ENCODE results near the gene LGALS12.
A peak's percentile ranks its signal among the peaks of the same experiment; 100 is the strongest.

The LGALS12 gene, protein sequence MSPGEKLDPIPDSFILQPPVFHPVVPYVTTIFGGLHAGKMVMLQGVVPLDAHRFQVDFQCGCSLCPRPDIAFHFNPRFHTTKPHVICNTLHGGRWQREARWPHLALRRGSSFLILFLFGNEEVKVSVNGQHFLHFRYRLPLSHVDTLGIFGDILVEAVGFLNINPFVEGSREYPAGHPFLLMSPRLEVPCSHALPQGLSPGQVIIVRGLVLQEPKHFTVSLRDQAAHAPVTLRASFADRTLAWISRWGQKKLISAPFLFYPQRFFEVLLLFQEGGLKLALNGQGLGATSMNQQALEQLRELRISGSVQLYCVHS

DNA sequence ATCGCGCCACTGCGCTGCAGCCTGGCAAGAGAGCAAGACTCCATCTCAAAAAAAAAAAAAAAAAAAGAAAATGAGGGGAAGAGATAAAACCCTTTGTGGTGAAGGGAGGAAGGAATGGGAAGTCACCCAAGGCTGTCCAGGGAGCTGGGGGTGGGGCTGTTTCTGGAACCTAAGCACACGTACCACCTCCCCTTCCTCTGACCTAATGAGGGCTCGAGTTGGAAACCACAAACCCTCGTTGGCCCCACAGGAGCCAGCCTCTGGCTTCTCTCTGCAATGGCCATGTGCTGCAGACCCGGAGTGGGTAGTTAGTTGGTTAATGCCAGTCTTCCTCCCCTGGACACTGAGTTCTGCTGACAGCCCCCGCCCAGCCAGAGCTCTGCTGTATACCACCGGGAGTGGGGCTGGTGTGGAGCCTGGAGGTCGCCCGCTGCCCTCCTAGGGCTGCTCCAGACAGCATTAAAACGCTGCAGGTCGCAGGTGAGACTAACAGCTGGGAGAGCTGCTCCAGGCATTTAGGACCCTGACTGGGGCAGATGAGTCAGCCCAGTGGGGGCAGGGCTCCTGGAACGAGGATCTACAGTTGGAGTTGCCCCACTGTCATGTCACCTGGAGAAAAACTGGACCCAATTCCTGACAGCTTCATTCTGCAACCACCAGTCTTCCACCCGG is at the start of gene LGALS12:
Gene LGALS12, plus strand, starts transcription at position 228 of the 672 bp plus-strand sequence. Its CDS starts 375 bp downstream, at position 603.
- DNase-seq: no peak

DNA sequence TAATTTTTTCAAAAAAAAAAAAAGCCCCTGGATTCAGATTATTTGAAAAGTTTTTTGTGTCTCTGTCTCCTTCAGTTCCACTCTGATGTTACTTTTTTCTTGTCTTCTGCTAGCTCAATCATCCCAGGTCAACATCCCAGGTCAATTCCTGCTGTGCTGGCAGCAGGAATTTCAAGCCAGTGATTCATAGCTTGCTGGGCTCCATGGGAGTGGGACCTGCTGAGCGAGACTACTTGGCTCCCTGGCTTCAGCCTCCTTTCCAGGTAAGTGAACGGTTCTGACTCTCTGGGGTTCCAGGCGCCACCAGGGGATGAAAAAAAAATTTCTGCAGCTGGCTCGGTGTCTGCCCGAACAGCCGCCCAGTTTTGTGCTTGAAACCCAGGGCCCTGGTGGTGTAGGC is 46.3 kb upstream of the LGALS12 start:
- no peak for DNase-seq

DNA sequence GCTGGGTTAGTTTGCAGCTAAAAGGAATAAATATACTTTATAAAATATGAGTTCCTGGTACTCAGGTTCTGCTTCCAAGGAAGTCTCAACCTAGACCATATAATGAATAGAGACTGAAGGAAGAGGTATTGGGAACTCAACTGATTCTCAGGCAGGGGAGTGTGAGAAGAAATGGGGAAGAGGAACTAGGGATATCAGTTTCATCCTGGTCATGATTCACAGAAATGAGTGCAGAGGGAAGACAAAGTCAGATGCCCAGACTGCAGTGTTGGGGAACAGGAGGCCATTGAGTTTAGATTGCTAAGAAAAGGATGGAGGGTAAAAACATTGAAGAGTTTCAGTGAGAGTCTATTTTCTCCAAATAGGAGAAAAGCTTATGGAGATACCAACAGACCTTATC is 43.7 kb upstream of the LGALS12 start:
- no peak for DNase-seq

DNA sequence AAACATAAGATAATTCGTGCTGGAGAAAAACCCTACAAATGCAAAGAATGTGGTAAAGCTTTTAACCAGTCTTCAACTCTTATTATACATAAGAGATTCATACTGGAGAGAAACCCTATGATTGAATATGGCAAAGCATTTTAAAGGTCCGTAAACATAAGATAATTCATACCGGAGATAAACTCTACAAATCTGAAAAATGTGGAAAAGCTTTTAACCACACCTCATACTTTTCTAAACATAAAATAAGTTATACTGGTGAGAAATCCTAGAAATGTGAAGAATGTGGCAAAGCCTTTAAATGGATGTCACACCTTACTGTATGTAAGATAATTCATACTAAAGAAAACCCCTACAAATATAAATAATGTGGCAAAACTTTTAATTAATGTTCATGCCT is 35.6 kb upstream of the LGALS12 start:
- no peak for DNase-seq

DNA sequence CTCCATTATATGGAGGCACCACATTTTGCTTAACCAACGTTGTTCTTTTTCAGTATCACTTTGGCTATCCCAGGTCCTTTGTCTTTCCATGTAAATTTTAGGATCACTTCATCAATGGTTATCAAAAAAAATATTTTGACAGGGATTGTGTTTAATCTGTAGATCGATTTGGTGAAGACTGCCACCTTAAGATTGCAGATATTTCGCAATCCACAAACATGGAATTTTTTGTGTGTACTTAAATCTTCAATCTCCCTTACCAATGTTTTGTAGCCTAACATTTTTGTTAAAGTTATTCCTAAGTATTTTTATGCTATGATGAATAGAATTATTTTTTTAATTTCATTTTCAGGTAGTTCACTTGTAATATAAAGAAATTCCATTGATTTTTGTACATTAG is 33.5 kb upstream of the LGALS12 start:
- DNase-seq: no peak

DNA sequence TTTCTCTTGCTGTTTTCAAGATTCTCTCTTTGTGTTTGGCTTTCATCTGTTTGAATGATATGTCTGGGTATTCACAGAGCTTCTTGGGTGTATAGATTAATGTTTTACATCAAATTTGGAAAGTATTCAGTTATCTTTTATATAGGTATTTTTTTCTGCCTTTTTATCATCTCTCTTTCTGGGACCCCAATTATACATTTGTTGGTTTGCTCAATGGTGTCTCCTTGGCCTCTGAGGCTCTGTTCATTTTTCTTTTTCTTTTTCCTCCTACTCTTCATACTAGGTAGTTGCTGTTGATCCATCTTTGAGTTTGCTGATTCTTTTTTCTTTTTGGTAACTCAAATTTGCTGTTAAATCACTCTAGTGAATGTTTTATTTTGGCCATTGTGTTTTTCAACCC is 29.3 kb upstream of the LGALS12 start:
- DNase-seq: no peak

DNA sequence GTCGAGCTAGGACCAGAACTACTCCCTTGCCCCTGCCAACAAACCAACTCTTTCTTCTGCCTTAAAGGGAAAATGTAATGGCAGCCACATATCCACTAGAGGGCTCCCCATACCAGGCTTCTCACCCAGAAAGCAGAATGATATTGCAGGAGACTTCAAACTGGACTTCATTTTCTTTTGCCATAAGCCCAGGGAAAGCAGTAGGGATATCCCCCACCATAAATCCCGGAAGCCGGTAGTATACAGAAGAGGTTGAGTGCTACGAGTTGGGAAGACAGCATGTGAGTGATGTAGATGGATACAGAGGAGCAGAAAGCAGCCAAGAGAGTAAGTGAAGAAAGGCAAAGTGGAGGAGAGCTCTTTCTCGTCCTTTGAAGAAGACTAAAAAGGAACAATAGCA is 27.0 kb upstream of the LGALS12 start:
- peak; percentile 31 for DNase-seq

DNA sequence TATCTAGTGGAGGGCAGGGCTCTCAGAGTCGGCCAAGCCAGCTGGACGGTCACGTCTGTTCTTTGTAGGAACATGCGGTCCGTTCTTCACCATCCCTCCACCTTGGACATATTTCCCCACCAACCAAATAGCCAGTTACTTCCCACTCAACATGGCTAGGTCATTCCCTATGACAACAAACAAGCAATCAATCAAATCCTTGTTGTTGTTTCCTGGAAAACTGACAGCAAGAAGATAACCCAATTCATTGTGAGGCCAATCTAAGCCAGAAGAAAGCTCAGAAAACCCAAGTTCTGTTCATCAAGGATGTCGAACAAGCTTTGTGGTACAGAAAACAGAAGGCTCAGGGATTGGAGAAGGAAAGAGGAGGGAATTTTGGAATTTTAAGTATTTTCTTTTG is 25.8 kb upstream of the LGALS12 start:
- no peak for DNase-seq

DNA sequence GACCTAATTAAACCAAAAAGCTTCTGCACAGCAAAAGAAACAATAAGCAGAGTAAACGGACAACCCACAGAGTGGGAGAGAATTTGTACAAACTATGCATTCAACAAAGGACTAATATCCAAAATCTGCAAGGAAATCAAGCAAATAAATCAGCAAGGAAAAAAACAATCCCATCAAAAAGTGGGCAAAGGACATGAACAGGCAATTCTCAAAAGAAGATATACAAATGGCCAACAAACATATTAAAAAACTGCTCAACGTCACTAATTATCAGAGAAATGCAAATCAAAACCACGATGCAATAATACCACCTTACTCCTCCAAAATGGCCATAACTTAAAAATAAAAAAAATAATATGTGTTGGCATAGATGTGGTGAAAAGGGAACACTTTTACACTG is 20.1 kb upstream of the LGALS12 start:
- no peak for DNase-seq

DNA sequence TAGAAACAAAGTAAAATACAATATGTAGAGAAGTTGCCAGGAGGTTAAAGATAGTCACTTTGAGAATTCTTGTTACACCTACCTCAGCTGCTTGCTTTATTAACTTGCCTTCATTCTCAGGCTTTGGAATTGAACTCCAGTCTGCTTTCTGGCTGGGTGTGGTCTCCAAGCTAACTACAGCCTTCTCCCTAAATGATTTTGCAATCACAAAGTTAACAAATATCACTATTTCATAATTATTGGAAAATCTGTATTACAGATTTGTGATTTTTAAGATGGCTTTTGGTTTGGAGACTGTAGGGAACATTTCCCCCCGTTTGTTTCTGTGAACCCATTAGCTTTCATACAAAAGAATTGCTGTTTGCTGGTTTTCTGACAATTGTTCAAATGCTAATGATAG is 17.1 kb upstream of the LGALS12 start:
- no peak for DNase-seq

DNA sequence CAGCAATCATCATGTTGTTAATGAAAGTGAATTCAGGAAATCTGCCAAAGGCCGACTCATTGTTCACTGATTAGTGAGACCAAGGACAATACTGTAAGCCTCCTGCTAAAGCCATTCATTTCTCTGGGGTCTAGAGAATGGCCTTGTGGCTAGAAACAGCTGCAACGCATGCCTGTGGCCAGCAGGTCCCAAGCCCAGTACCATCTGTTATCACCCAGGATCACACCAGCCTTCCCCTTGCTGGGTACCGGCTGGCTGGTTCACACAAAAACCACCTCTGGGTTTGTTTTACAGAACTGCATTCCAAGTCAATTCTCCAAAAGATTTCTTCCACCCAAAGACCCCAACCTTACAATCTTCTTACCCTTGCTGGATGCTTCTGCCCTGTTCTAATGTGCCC is 16.0 kb upstream of the LGALS12 start:
- DNase-seq: no peak

DNA sequence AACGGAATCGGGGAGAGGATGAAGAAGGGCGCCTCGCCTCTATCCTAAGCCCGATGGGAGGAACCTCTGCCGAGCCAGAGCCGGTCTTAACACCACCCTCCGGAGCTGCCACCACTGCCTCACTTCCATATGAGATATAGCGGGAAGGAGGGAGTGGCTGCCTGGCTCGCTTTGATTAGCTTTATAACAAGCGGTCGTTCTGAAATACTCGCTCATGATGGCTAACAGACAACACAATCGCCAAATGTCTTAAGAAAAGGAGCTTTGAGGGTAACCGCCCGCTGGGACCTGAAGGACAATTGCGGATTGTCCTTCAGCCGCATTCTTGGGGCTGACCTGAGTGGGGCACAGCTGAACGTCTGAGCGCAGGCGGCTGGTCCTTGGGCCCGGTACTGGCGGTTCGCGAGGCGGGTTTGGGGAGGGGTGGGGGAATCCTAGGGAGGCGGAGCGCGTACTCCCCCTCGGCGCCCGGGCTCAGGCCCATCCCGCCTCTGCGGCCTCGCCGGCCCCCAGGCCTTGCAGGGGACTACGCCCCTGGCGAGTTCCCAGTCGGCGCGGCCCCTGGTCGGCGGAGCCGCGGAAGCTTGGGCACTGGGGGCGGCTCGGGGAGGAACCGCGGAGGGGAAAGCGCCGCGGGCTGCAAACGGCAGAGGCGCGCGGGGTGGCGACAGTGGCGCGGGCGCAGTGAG is 15.2 kb upstream of the LGALS12 start, which contains the start of gene PLAAT5:
Gene PLAAT5, minus strand, starts transcription at position 617 of the 689 bp plus-strand sequence. Its CDS starts 133 bp downstream, at position 484.
- DNase-seq: no peak

DNA sequence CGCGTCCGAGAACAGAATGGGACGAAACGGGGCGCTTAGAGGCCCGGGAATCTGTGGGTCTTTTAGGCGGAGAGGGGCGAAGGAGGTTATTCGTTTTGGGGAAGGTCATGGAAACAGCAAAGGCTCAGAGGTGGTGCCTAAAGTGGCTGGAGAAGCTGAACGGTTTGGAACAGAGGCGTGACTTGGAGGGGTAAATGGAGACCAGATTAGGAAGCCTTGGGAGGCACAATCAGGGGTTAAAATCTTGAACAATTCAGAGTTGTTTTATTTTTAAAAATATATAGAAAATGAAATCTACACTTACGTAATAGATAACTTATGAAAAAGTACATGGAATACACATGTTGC is 14.7 kb upstream of the LGALS12 start:
- DNase-seq: no peak

DNA sequence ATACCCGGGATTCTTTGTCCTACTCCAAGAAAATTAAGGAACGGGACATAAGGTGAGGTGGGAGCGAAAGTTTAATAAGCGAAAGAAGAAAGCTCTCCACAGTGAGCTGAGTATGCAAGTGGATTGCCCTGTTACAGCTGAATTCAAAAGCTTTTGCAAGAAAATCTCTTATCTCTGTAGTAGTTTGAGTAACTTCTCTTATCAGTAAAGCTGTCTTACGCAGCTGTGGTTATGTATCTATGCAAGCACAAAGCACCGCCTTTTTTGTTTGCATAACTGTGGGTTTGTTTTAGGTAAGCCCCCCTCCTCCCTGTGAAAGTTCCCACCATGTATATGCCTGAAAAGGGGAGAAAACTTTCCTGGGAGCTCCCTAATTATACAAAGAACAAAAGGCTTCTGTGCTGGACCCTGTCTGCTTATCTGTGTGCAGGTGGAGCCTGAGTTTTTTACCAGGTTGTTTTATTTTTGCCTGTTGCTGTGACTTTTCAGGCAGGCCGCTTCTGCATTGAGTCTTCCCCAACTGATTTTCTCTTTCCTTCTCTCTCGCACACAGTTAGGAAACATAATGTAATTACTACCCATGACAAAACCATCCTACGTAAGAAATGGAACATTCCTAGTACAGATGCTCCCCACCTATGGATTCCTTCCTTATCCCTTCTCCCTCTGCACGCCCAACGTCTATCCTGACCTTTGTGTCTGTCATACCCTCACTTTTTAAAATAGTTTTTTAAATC is 14.1 kb upstream of the LGALS12 start:
- DNase-seq: no peak

DNA sequence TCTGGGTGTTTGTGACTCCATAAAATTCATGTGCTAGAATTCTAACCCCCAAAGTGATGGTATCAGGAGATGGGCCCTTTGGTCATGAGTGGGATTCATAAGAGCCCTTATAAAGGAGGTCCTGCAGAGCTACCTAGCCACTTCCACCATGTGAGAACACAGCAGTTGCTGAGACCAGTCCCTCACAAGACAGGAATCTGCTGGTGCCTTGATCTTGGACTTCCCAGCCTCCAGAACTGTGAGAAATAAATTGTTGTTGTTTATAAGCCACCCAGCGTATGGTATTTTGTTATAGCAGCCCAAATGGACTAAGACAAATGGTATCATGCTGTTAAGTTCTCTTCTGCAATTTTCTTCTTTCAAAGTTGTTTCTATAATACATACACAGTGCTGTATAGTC is 13.4 kb upstream of the LGALS12 start:
- no peak for DNase-seq

DNA sequence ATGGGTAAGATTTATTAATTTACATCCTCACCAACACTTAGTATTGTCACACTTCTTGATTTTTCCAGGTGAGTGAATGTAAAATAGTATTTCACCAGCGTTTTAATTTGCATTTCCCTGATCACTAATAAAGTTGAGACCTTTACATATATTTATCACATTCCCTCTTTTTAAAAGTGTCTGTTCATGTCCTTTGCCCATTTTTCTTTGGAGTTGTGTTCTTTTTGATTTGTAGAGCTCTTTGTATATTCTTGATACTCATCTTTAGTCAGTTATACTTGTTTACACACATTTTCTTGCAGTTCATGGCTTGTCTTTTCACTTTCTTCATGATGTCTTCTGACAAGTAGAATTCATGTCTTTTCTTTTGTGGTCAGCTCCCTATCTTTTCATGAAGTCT is 12.8 kb upstream of the LGALS12 start:
- DNase-seq: no peak

DNA sequence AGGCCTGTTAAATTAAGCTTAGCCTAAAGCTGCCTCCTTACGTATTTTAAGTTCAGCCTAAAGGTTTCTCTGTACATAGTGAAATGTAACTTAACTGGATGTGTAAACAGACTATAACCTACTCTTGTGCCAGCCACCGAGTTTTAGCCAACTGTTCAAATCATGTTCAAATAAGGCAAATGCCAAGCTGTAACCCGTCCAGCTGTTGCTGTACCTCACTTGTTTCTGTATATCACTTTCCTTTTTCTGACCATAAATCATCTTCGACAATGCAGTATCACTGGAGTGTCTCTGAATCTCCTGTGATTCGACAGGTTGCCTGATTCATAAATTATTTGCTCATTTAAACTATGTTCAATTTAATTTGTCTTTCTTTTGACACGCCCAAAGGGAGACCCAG is 10.9 kb upstream of the LGALS12 start:
- no peak for DNase-seq

DNA sequence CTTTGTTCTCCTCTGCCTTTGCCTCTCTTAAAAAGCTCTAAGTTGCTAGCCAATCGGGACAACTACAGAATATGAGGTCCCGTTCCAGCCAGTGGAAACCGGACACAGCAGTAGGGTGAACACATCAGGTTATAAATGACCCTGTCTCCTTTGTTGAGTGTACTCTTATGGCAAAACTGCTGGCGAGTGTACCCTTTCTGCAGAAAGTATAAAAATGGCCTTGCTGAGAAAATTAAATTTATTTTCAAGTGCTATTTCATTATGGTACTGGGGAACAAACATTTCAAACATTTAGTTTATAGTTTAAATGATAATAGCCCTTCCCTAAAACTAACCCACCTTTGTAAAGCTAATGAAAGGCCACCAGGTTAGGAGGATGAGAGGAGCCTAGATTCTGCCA is 6.0 kb upstream of the LGALS12 start:
- DNase-seq: no peak

DNA sequence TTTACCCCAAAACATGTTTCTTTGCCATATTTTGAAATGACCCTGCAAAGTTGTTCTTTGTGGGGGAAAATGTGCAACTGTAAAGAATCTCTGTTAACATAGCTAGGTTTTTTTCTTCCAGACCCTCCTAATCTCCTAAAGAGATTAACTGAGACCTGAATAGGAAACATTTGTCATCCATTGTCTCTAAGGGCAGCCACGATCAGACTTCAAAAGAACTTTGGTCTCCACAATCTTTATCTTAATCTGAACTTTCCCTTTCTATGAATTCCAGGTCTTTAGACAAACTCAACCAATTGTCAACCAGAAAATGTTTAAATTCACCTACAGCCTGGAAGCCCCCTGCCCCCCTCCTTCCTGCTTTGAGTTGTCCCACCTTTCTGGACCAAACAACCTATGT is 4.6 kb upstream of the LGALS12 start:
- DNase-seq: no peak

DNA sequence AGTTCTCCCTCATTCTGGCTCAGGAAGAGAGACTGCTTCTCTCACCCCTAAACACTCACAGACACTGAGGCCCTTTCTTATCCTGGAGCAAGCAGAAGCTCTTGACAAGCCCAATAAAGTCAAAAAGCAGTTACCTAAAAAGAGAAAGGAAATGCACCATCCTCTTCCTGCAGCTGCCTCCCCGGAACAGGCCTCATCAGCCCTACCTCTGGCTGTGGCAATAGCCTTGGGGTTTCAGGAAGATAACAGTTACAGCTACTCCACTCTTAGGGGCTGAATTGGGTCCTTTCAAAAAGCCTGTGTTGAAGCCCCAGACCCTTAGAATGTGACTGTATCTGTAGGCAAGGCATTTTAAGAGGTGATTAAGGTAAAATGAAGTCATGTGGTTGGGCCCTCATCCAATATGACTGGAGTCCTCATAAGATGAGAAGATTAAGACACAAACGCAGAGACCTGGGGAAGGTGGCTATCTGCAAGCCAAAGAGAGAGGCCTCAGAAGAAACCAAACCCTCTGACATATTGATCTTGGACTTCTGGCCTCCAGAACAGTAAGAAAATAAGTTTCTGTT is 3.5 kb upstream of the LGALS12 start:
- DNase-seq: no peak

DNA sequence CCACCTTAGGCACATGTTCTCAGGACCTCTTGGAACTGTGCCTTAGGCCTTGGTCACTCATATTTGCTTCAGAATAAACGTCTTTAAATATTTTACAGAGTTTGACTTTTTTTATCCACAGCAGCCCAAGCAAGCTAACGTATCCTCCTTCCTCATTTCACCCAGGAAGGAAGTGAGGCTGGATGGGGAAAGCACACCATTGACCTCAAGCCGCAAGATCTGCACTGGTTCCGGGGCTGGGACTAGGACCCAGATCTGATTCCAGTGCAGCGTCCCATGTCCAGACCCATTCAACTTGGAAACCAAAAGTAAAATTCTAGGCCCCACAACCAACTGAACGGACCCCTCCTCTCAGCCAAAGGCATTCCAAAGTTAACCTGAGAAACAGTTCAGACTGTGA is 2.4 kb upstream of the LGALS12 start:
- DNase-seq: no peak

DNA sequence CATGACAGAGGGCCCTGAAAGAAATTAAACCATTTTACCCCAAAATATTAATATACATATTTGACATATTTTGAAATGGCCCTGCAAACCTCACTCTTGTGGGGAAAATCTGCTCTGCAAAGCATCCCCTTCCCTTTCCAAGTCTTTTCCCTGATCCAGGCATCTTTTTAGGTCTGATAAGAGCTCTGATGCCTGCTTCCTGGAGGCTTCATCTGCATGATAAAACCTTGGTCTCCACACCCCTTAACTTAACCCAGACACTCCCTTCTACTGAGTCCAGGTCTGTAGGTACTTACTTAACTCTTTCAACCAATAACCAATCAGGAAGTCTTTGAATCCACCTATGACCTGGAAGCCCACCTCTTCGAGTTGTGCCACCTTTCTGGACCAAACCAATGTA is 1.8 kb upstream of the LGALS12 start:
- DNase-seq: no peak

DNA sequence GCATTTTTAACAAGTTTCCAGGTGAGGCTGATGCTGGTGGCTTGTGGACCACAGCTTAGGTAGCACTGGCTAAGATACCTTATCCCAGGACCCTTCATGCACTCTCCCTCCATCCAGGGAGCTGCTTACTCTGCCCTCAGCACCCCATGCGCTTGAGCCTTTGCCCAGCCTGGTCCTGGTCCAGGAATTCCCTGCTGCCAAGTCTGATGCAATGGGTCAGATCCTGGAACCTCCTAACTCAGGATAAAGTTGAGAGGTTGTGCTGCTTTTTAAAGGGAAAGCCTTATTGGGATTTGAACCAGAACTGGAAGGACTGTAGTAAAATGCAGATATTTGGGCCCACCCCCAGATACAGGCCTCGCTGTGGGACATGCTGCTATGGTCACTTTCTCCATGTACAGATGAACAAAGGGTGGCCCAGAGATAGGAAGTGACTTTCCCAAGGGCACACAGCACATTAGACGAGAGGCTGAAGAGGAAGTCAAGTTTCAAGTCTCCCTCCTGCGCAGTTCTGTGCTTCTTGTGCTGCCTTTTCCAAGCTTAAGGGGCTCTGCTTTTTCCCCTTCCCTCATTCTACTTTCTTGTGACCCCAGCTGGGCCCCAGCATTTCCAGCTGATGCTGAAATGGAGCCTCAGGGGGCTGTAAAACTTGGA is 824 bp upstream of the LGALS12 start:
- no peak for DNase-seq

Data from NCI-H2081 treated with DMSO at 0.1 percent for 48 hours (cell line).